Fibroblast of lung (primary cell): Measurements from ENCODE around the gene KPNA2. TPM values are rescaled to one million over a fixed set of nuclear protein-coding genes. Genes with fewer than 3 reads are reported as not detected.

Experiments
- DNase-seq, 2 donors: peaks; one replicate each; pipeline versions ENCODE4 v3.0.0 to v3.0.0-alpha.2; 2010; ENCODE audit warnings: low read depth in 2 of 2
- H2AFZ ChIP-seq: 2 replicates; pipeline ENCODE4 v1.5.1; 2012; ENCODE audit warnings: low read length, control low read depth, inconsistent platforms
- H3K27ac ChIP-seq: 2 replicates; pipeline ENCODE4 v1.5.1; 2011; ENCODE audit warnings: low read length, control low read depth; ENCODE audit not compliant: insufficient read depth
- H3K27me3 ChIP-seq: 2 replicates; pipeline ENCODE4 v1.5.1; 2011; ENCODE audit warnings: mild to moderate bottlenecking, low read length; ENCODE audit not compliant: control insufficient read depth, insufficient read depth
- H3K36me3 ChIP-seq: 2 replicates; pipeline ENCODE4 v1.5.1; 2011; ENCODE audit warnings: low read length; ENCODE audit not compliant: control insufficient read depth, insufficient read depth
- H3K4me1 ChIP-seq: 2 replicates; pipeline ENCODE4 v1.5.1; 2011; ENCODE audit warnings: low read length; ENCODE audit not compliant: control insufficient read depth, insufficient read depth; ENCODE audit errors: extremely low read depth
- H3K4me2 ChIP-seq: 2 replicates; pipeline ENCODE4 v1.5.1; 2011; ENCODE audit warnings: low read length, control low read depth; ENCODE audit not compliant: insufficient read depth; ENCODE audit errors: extremely low read depth
- H3K4me3 ChIP-seq, 4 experiments: fragments of 200-600 bp in 1 of 4; sonication (generic) in 1 of 4; replicated peaks in 1 of 4; 2 replicates each; pipeline ENCODE4 v1.5.1; 2011 to 2016; ENCODE audit warnings: low read length in 4 of 4, low read depth in 3 of 4, mild to moderate bottlenecking in 3 of 4, control low read depth in 2 of 4, inconsistent platforms in 1 of 4, mixed read lengths in 1 of 4; ENCODE audit not compliant: insufficient read depth in 1 of 4; ENCODE audit errors: control extremely low read depth in 1 of 4
- H3K79me2 ChIP-seq: 2 replicates; pipeline ENCODE4 v1.5.1; 2012; ENCODE audit warnings: mild to moderate bottlenecking, low read length, inconsistent platforms; ENCODE audit not compliant: control insufficient read depth, insufficient read depth
- H3K9ac ChIP-seq: 2 replicates; pipeline ENCODE4 v1.5.1; 2011; ENCODE audit warnings: mild to moderate bottlenecking, low read length, control low read depth; ENCODE audit not compliant: insufficient read depth
- H3K9me3 ChIP-seq: 2 replicates; pipeline ENCODE4 v1.5.1; 2012; ENCODE audit warnings: low read depth, low read length; ENCODE audit not compliant: control insufficient read depth, insufficient read depth
- H4K20me1 ChIP-seq: 2 replicates; pipeline ENCODE4 v1.5.1; 2011; ENCODE audit warnings: low read length; ENCODE audit not compliant: control insufficient read depth, insufficient read depth; ENCODE audit errors: extremely low read depth
- EZH2 ChIP-seq: IDR thresholded peaks from 2 replicates; pipeline ENCODE4 v1.5.1; 2012; ENCODE audit warnings: low read length, control low read depth, mild to moderate bottlenecking; ENCODE audit errors: missing control alignments
- polyA plus RNA-seq, 2 donors: library from polyadenylated mRNA; depleted of rRNA in 1 of 2; stranded (reverse) in 1 of 2; unstranded in 1 of 2; fragments of >200 nt; gene quantifications; 2 replicates each; pipeline ENCODE4 v1.2.1, GENCODE V29; 2011 to 2012; ENCODE audit warnings: missing spikeins in 1 of 2
- total RNA-seq: library from RNA; depleted of rRNA; stranded (reverse); fragments of >200 nt; gene quantifications from 2 replicates; pipeline ENCODE4 v1.2.1, GENCODE V29; 2014
- TF ChIP-seq, protein P1 (sequence below), 2 donors: IDR thresholded peaks in 1 of 2; conservative IDR thresholded peaks in 1 of 2; 1 replicate in 1 of 2; 2 replicates in 1 of 2; pipeline ENCODE4 v1.5.1; 2011 to 2012; ENCODE audit warnings: low read length in 2 of 2, control low read depth in 1 of 2, inconsistent platforms in 1 of 2, low read depth in 1 of 2, mild to moderate bottlenecking in 1 of 2

Gene KPNA2
- total and polyA plus RNA-seq, 2 donors (not counting 1 experiment from before 2014, with no cell fraction given): 44.3 to 96.1 TPM

DNA sequence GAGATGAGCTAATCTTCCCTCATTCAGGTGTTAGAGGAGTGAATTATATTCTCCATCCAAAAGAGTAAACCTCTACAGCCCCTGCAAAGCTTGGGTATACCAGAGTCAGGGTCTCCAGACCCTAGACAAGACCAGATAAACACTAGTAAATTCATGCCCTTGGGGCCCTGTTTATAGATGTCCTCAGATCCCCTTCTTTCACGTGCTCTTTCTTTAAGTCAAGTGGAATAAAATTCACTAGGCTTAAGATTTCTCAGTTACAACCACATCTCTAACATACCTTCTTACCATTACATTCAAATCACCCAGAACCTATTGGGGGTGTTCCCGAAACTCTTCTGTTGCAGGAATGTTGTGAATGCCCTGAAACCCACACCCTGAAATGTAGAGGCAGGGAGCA is 37.1 kb upstream of the KPNA2 start:
- Histone ChIP-seq H4K20me1 (no peaks in the 10 kb centered on the region), H3K9me3 (no peaks in the 10 kb centered on the region), H3K36me3 (no peaks in the 10 kb centered on the region), H3K27me3 (no peaks in the 10 kb centered on the region), H3K79me2 (no peaks in the 10 kb centered on the region), H3K4me1 (peaks cover 9% of the 10 kb centered on the region), H3K4me2 (no peak overlapping the region), H2AFZ (no peak overlapping the region), H3K4me3 (no peak overlapping the region), H3K27ac (no peak overlapping the region), H3K9ac (no peak overlapping the region)
- DNase-seq: no peak
- TF ChIP-seq EZH2: no peak
- TF ChIP-seq, protein P1, sequence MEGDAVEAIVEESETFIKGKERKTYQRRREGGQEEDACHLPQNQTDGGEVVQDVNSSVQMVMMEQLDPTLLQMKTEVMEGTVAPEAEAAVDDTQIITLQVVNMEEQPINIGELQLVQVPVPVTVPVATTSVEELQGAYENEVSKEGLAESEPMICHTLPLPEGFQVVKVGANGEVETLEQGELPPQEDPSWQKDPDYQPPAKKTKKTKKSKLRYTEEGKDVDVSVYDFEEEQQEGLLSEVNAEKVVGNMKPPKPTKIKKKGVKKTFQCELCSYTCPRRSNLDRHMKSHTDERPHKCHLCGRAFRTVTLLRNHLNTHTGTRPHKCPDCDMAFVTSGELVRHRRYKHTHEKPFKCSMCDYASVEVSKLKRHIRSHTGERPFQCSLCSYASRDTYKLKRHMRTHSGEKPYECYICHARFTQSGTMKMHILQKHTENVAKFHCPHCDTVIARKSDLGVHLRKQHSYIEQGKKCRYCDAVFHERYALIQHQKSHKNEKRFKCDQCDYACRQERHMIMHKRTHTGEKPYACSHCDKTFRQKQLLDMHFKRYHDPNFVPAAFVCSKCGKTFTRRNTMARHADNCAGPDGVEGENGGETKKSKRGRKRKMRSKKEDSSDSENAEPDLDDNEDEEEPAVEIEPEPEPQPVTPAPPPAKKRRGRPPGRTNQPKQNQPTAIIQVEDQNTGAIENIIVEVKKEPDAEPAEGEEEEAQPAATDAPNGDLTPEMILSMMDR (conservative IDR thresholded peaks at IDR 0.05 in 1 of 2, IDR thresholded peaks at IDR 0.05 in 1 of 2; ENCODE audit: low read depth in 1 of 2, low read length in 2 of 2): no peak

DNA sequence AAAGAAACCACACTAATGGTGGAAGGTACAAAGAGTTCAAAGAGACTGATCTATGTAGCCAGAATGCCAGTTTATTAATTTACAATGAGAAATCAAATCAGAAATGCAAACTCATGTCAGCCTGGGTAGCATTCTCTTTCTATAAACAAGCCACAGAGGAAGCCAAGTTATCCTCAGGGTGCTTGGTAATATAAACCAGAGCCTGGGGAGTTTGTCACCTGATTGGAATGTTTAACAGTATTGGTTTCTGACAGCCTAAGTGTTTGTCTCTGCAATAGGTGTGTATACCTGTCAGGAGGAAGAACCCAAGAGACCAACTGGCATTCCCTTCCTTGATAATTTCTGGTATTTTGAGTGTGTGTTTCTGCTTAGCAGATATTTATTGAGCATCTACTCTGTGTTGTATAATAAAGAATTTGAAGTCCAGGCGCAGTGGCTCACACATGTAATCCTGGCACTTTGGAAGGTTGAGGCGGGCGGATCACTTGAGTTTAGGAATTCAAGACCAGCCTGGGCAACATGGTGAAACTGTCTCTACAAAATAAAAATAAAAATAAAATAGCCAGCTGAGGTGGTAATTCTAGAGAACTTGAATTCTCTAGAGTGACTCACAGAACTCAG is 36.1 kb upstream of the KPNA2 start:
- Histone ChIP-seq H3K27ac (no peak overlapping the region), H3K79me2 (no peaks in the 10 kb centered on the region), H2AFZ (no peak overlapping the region), H3K9ac (no peak overlapping the region), H3K4me1 (peaks cover 7% of the 10 kb centered on the region), H3K27me3 (no peaks in the 10 kb centered on the region), H4K20me1 (no peaks in the 10 kb centered on the region), H3K36me3 (no peaks in the 10 kb centered on the region), H3K4me3 (no peak overlapping the region), H3K4me2 (no peak overlapping the region), H3K9me3 (no peaks in the 10 kb centered on the region)
- DNase-seq: peak in 1 of 2 donors; percentile 20
- TF ChIP-seq, protein P1 (conservative IDR thresholded peaks at IDR 0.05 in 1 of 2, IDR thresholded peaks at IDR 0.05 in 1 of 2; ENCODE audit: low read depth in 1 of 2, low read length in 2 of 2): no peak
- TF ChIP-seq EZH2: no peak

DNA sequence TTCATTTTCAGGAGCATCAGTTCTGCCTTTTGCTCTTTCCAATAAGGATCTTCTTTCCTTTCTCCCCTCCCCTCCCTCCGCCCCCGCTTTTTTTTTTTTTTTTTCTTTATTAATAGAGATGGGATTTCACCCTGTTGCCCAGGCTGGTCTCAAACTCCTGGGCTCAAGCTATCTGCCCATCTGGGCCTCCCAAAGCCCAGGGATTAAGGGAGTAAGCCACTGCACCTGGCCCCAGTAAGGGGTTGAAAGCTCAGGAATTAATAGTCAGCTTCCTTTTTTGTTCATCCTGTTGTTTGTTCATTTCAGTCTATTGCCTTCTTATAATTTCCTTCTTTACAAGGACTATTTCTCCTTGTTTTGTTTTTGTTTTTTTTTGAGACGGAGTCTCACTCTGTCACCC is 31.3 kb upstream of the KPNA2 start:
- TF ChIP-seq, protein P1 (conservative IDR thresholded peaks at IDR 0.05 in 1 of 2, IDR thresholded peaks at IDR 0.05 in 1 of 2; ENCODE audit: low read depth in 1 of 2, low read length in 2 of 2): no peak
- TF ChIP-seq EZH2: no peak
- no peak overlapping the region for H3K9ac ChIP-seq
- H2AFZ ChIP-seq: no peak overlapping the region
- no peaks in the 10 kb centered on the region for H3K4me1 ChIP-seq
- no peak for DNase-seq
- no peaks in the 10 kb centered on the region for H4K20me1 ChIP-seq
- no peaks in the 10 kb centered on the region for H3K9me3 ChIP-seq
- H3K27ac ChIP-seq: no peak overlapping the region
- H3K79me2 ChIP-seq: no peaks in the 10 kb centered on the region
- H3K4me2 ChIP-seq: no peak overlapping the region
- no peak overlapping the region for H3K4me3 ChIP-seq
- H3K36me3 ChIP-seq: no peaks in the 10 kb centered on the region
- no peaks in the 10 kb centered on the region for H3K27me3 ChIP-seq
